ENCODE measurements around the gene SYK. TPM values are rescaled to one million over a fixed set of nuclear protein-coding genes. Genes with fewer than 3 reads are reported as not detected.

Gene SYK
- total and polyA plus RNA-seq, 2 donors (not counting 1 experiment from before 2014, with no cell fraction given), result 60.3 to 242 TPM

GRCh38 chr9:90909225-90909624 is 107.6 kb downstream of the SYK start:
- H3K9me3 ChIP-seq (ENCODE audit: control extremely low read depth in 1 of 3, control insufficient read depth in 2 of 3, insufficient read depth in 1 of 3, low read length in 2 of 3), result peaks cover 0 to 3% (median 0%) of the 10 kb centered on the region in 3 donors
- H3K9ac ChIP-seq (ENCODE audit: low read length), result no peak overlapping the region
- 86% methylated on average over 1 of the region's 4 CpGs for WGBS (ENCODE audit: insufficient coverage)
- no peaks in the 10 kb centered on the region for H4K20me1 ChIP-seq (ENCODE audit: control insufficient read depth, insufficient read depth, low read length, poor library complexity, severe bottlenecking)
- no peak overlapping the region for H3K4me3 ChIP-seq (ENCODE audit: control extremely low read depth in 1 of 5, extremely low read depth in 1 of 5, insufficient read depth in 1 of 5, low read depth in 2 of 5, low read length in 4 of 5)
- ATAC-seq (ENCODE audit: low read depth) (peak; percentile 41), DNase-seq (no peak)
- no peaks in the 10 kb centered on the region for H3K27me3 Mint-ChIP-seq
- no peak for TF ChIP-seq EZH2 (IDR thresholded peaks at IDR 0.05; ENCODE audit: borderline replicate concordance, insufficient read depth, low read depth, low read length, poor library complexity, severe bottlenecking)
- no peak for TF ChIP-seq CTCF (IDR thresholded peaks at IDR 0.05)
- intact Hi-C loops (cut with micrococcal nuclease), result no loop called here
- no peak overlapping the region for H3K27ac ChIP-seq (ENCODE audit: low read length in 2 of 2)
- H3K4me2 ChIP-seq (replicated peaks; ENCODE audit: low read depth, low read length, poor library complexity, severe bottlenecking), result peak overlapping the region; percentile 30
- H3K4me1 Mint-ChIP-seq, result peaks cover 48% of the 10 kb centered on the region
- no peaks in the 10 kb centered on the region for H3K36me3 ChIP-seq (replicated peaks in 1 of 2; ENCODE audit: control extremely low read depth in 1 of 2, control insufficient read depth in 1 of 2, extremely low read depth in 1 of 2, insufficient read depth in 2 of 2, low read length in 1 of 2)
- H3K4me1 ChIP-seq (ENCODE audit: control insufficient read depth in 2 of 2, insufficient read depth in 2 of 2, low read length in 2 of 2), result peaks cover 22 to 35% of the 10 kb centered on the region in 2 donors
- no peak overlapping the region for H3K27ac Mint-ChIP-seq
- peak overlapping the region; percentile 21 for H3K4me3 Mint-ChIP-seq
- H2AFZ ChIP-seq (ENCODE audit: insufficient read depth, low read depth, low read length, poor library complexity, severe bottlenecking), result no peak overlapping the region
- H3K27me3 ChIP-seq (replicated peaks in 1 of 4; ENCODE audit: control extremely low read depth in 1 of 4, control insufficient read depth in 3 of 4, insufficient read depth in 4 of 4, low read length in 3 of 4), result no peaks in the 10 kb centered on the region
- no peaks in the 10 kb centered on the region for H3K9me3 Mint-ChIP-seq (ENCODE audit: insufficient read depth)
- CTCF ChIA-PET, result interaction anchor here (0.8 to 11.4 kb wide), 3 partner anchors 11 to 521 kb away, joined by 3 to 291 read pairs (median 3); partner anchors contain the start of gene NFIL3
- no peaks in the 10 kb centered on the region for H3K79me2 ChIP-seq (ENCODE audit: control insufficient read depth, insufficient read depth, low read length)
- POLR2A ChIA-PET, result interaction anchor here (0.6 kb wide), 1 partner anchor 98 kb away, joined by 3 read pairs; no protein-coding TSS in a partner anchor

DNA sequence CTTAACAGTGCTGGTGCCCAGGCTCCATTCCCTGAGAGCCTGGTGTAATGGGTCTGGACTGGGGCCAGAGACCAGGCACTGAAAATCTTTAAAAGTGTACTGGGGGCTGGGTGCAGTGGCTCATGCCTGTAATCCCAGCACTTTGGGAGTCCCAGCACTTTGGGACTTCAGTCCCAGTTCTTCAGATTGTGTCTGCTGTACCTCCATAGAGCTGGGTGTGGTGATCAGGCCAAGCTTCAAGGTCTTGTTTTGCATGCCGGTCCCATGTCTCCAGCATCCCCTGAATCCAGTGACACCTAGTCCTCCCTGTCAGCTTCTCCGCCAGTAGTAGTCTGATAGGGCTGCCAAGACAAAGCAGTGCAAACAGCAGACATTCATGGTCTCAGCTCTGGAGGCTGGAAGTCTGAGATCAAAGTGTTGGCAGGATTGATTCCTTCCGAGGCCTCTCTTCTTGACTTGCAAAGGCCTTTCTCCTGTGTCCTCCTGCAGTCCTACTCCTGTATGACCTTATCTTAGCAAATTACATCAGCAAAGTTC is 108.2 kb downstream of the SYK start:
- CTCF ChIA-PET, result interaction anchor here (0.5 to 11.4 kb wide), 5 partner anchors 11 to 817 kb away, joined by 3 to 291 read pairs (median 3); partner anchors contain the start of gene NFIL3
- no peak for TF ChIP-seq CTCF (IDR thresholded peaks at IDR 0.05)
- no peak for TF ChIP-seq EZH2 (IDR thresholded peaks at IDR 0.05; ENCODE audit: borderline replicate concordance, insufficient read depth, low read depth, low read length, poor library complexity, severe bottlenecking)
- peak overlapping the region; percentile 21 for H3K4me3 Mint-ChIP-seq

More for the DNA sequence above, 108.2 kb downstream of the SYK start:
- peak overlapping the region; percentile 7 for H3K27ac Mint-ChIP-seq
- H3K79me2 ChIP-seq (ENCODE audit: control insufficient read depth, insufficient read depth, low read length), result no peaks in the 10 kb centered on the region
- 100% methylated on average over 2 of the region's 3 CpGs for WGBS (ENCODE audit: insufficient coverage)
- H3K9me3 Mint-ChIP-seq (ENCODE audit: insufficient read depth), result no peaks in the 10 kb centered on the region
- H3K27me3 Mint-ChIP-seq, result no peaks in the 10 kb centered on the region
- H3K4me3 ChIP-seq (ENCODE audit: control extremely low read depth in 1 of 5, extremely low read depth in 1 of 5, insufficient read depth in 1 of 5, low read depth in 2 of 5, low read length in 4 of 5), result no peak overlapping the region
- H3K4me2 ChIP-seq (replicated peaks; ENCODE audit: low read depth, low read length, poor library complexity, severe bottlenecking), result peak overlapping the region; percentile 30
- H3K36me3 ChIP-seq (replicated peaks in 1 of 2; ENCODE audit: control extremely low read depth in 1 of 2, control insufficient read depth in 1 of 2, extremely low read depth in 1 of 2, insufficient read depth in 2 of 2, low read length in 1 of 2), result no peaks in the 10 kb centered on the region
- DNase-seq, result no peak
- ATAC-seq (ENCODE audit: low read depth), result no peak
- peaks cover 22 to 35% of the 10 kb centered on the region in 2 donors for H3K4me1 ChIP-seq (ENCODE audit: control insufficient read depth in 2 of 2, insufficient read depth in 2 of 2, low read length in 2 of 2)
- peaks cover 49% of the 10 kb centered on the region for H3K4me1 Mint-ChIP-seq
- no peak overlapping the region for H3K9ac ChIP-seq (ENCODE audit: low read length)
- intact Hi-C loops (cut with micrococcal nuclease), result no loop called here
- POLR2A ChIA-PET, result interaction anchor here (0.6 kb wide), 1 partner anchor 492 kb away, joined by 4 read pairs; no protein-coding TSS in a partner anchor
- H3K9me3 ChIP-seq (ENCODE audit: control extremely low read depth in 1 of 3, control insufficient read depth in 2 of 3, insufficient read depth in 1 of 3, low read length in 2 of 3), result peaks cover 0 to 3% (median 0%) of the 10 kb centered on the region in 3 donors
- H3K27ac ChIP-seq (ENCODE audit: low read length in 2 of 2), result no peak overlapping the region
- no peak overlapping the region for H2AFZ ChIP-seq (ENCODE audit: insufficient read depth, low read depth, low read length, poor library complexity, severe bottlenecking)
- no peaks in the 10 kb centered on the region for H3K27me3 ChIP-seq (replicated peaks in 1 of 4; ENCODE audit: control extremely low read depth in 1 of 4, control insufficient read depth in 3 of 4, insufficient read depth in 4 of 4, low read length in 3 of 4)
- no peaks in the 10 kb centered on the region for H4K20me1 ChIP-seq (ENCODE audit: control insufficient read depth, insufficient read depth, low read length, poor library complexity, severe bottlenecking)

Data from B cell (primary cell).